ENCODE measurements around the gene POLR2C. TPM values are rescaled to one million over a fixed set of nuclear protein-coding genes. Genes with fewer than 3 reads are reported as not detected.

Gene POLR2C
- total RNA-seq, 2 donors from 2014 or later: 99.6 to 182 TPM

DNA sequence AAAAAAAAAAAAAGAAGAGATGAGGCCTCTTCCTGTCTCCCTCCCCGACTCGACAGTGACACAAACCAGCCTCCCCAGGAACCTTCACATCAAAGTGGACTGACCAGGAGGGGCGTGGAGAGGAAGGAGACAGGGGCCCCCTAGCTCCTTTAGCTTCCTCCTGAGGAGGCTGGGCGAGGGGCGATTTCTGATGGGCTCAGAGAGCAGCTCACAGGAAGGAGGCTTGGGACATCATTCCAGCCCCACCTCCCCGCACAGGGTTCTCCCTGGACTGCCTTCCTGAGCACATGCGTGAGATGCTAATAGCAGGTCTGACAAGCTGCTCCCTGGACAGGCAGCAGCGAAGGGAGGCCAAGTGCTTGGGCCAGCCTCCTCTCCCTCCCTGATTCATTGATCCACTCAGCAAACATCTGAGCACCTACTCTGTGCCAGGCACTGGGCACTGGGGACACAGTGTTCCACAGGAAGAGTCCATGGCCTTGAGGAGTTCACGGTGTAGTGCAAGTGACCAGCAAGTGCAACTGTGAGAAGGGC lies 38.2 kb downstream of the POLR2C start:
- Histone ChIP-seq H3K27me3 (replicated peaks; ENCODE audit: insufficient read depth) (no peaks in the 10 kb centered on the region), H3K36me3 (no peaks in the 10 kb centered on the region), H3K9me3 (no peaks in the 10 kb centered on the region), H3K4me3 (no peak overlapping the region), H3K27ac (no peak overlapping the region), H3K4me1 (replicated peaks) (no peaks in the 10 kb centered on the region)
- no peak for DNase-seq (ENCODE audit: low spot score)
- intact Hi-C loops (cut with DNase I): no loop called here
- TF ChIP-seq POLR2A (IDR thresholded peaks at IDR 0.05) (no peak), POLR2AphosphoS5 (IDR thresholded peaks at IDR 0.05) (no peak)
- WGBS: 70% methylated on average over 9 of the region's 9 CpGs

DNA sequence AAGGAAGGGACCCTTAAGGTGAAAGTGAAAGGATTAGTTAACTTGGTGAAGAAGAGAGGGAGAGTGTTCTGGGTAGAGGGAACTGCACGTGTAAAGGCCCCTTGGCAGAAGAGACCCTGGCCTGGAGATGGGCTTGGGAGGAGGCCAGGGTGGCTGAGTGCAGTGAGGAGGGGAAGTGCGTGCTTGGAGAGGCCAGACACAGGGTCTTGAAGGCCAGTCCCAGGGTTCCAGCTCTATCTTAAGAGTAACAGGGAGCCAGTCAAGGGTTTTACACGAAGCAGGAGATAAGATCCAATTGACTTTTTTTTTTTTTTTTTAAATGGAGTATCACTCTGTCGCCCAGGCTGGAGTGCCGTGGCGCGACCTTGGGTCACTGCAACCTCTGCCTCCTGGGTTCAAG lies 39.0 kb downstream of the POLR2C start:
- Histone ChIP-seq H3K36me3 (no peaks in the 10 kb centered on the region), H3K9me3 (no peaks in the 10 kb centered on the region), H3K4me3 (no peak overlapping the region), H3K27ac (no peak overlapping the region), H3K4me1 (replicated peaks) (no peaks in the 10 kb centered on the region), H3K27me3 (replicated peaks; ENCODE audit: insufficient read depth) (no peaks in the 10 kb centered on the region)
- DNase-seq (ENCODE audit: low spot score): no peak
- intact Hi-C loops (cut with DNase I): no loop called here
- TF ChIP-seq POLR2AphosphoS5 (IDR thresholded peaks at IDR 0.05): no peak
- TF ChIP-seq, protein P1, sequence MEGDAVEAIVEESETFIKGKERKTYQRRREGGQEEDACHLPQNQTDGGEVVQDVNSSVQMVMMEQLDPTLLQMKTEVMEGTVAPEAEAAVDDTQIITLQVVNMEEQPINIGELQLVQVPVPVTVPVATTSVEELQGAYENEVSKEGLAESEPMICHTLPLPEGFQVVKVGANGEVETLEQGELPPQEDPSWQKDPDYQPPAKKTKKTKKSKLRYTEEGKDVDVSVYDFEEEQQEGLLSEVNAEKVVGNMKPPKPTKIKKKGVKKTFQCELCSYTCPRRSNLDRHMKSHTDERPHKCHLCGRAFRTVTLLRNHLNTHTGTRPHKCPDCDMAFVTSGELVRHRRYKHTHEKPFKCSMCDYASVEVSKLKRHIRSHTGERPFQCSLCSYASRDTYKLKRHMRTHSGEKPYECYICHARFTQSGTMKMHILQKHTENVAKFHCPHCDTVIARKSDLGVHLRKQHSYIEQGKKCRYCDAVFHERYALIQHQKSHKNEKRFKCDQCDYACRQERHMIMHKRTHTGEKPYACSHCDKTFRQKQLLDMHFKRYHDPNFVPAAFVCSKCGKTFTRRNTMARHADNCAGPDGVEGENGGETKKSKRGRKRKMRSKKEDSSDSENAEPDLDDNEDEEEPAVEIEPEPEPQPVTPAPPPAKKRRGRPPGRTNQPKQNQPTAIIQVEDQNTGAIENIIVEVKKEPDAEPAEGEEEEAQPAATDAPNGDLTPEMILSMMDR (IDR thresholded peaks at IDR 0.05): no peak
- no peak for TF ChIP-seq POLR2A (IDR thresholded peaks at IDR 0.05)
- 82% methylated on average over 7 of the region's 7 CpGs for WGBS

DNA sequence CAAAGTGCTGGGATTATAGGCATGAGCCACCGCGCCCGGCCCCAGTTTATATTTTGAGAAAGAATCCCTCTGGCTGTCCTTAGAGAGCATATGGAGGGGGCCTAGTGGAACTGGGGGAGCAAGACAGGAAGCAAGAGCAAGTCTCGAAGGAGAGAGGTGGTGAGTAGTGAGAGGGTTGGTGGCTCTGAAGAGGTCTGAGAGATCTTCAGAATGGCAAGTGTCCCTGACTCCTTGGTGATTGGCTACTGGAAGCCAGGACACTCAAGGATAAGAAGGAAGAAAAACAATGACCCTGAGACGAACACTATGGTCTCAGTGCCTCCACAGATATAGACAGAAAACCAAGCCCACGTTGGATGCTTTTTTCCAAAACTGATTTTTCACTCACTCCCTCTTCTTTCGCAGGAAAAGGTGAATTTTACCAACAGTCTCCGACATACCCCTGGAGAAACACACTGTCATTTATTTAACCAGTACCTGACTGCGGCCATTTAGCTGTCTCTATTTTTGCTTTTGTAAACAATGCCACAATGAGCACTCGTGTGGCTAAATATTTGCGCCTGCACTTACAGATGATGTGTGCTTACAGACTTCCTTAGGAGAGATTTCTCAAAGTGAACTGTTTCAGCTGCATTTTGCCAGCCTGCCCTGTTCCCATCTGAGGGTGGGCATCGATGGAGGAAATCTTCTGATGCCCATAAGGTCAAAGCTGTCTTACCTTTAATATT lies 39.7 kb downstream of the POLR2C start:
- Histone ChIP-seq H3K27ac (no peak overlapping the region), H3K4me3 (no peak overlapping the region), H3K4me1 (replicated peaks) (no peaks in the 10 kb centered on the region), H3K27me3 (replicated peaks; ENCODE audit: insufficient read depth) (no peaks in the 10 kb centered on the region), H3K9me3 (no peaks in the 10 kb centered on the region), H3K36me3 (no peaks in the 10 kb centered on the region)
- intact Hi-C loops (cut with DNase I): no loop called here
- TF ChIP-seq POLR2AphosphoS5 (IDR thresholded peaks at IDR 0.05) (no peak), POLR2A (IDR thresholded peaks at IDR 0.05) (no peak)
- TF ChIP-seq, protein P1 (IDR thresholded peaks at IDR 0.05): no peak
- DNase-seq (ENCODE audit: low spot score): no peak
- WGBS: 85% methylated on average over 12 of the region's 12 CpGs

DNA sequence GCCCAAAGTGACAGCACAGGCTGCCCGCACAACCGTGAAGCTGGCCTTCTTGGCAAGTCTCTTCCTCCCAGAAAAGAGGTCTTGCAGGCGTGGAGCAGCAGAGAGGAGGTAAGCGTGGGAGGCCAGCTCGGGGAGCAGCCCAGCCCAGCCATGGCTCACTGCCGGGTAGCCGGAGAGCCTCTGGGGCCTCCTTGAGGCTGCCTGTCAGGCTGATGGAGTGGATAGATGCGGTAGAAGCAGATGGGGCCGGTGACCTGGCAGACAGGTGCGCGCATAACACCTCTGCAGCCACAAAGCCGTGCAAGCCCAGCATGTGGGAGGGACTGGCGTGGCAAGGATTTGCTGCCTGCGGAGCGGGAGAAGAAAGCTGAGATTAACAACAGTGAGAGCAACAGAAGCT lies 40.9 kb downstream of the POLR2C start:
- Histone ChIP-seq H3K4me1 (replicated peaks) (no peaks in the 10 kb centered on the region), H3K27ac (no peak overlapping the region), H3K4me3 (no peak overlapping the region), H3K27me3 (replicated peaks; ENCODE audit: insufficient read depth) (no peaks in the 10 kb centered on the region), H3K36me3 (no peaks in the 10 kb centered on the region), H3K9me3 (no peaks in the 10 kb centered on the region)
- DNase-seq (ENCODE audit: low spot score): no peak
- no peak for TF ChIP-seq POLR2AphosphoS5 (IDR thresholded peaks at IDR 0.05)
- TF ChIP-seq, protein P1 (IDR thresholded peaks at IDR 0.05): no peak
- intact Hi-C loops (cut with DNase I): no loop called here
- WGBS: 70% methylated on average over 14 of the region's 15 CpGs

DNA sequence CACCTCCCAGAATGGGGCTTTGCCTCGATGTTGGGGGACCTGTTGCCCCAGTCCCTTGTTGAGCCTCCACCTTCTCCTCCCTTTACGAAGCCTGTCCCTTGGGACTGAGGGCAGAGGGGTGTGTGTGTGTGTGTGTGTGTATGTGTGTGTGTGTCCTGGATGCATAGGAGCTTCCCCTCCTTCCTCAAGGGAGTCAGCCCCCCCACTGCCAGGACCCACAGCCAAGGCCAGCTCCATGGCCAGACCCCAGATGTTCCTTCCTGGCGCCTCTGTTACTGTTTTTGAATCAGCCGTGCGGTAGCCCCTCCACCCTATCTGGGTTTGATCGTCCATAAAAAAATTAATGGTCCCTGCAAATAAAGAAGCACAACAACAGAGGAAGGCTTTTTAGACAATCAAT lies 41.5 kb downstream of the POLR2C start:
- intact Hi-C loops (cut with DNase I): no loop called here
- TF ChIP-seq POLR2A (IDR thresholded peaks at IDR 0.05): no peak
- no peak for TF ChIP-seq POLR2AphosphoS5 (IDR thresholded peaks at IDR 0.05)
- TF ChIP-seq, protein P1 (IDR thresholded peaks at IDR 0.05): no peak

More for the DNA sequence above, 41.5 kb downstream of the POLR2C start:
- no peak for DNase-seq (ENCODE audit: low spot score)
- H3K36me3 ChIP-seq: no peaks in the 10 kb centered on the region
- 19% methylated on average over 5 of the region's 6 CpGs for WGBS
- no peaks in the 10 kb centered on the region for H3K4me1 ChIP-seq (replicated peaks)
- no peak overlapping the region for H3K4me3 ChIP-seq
- H3K9me3 ChIP-seq: no peaks in the 10 kb centered on the region
- H3K27me3 ChIP-seq (replicated peaks; ENCODE audit: insufficient read depth): no peaks in the 10 kb centered on the region
- H3K27ac ChIP-seq: no peak overlapping the region
